K562 treated with DMSO at 1 percent for 4 hours (cell line): ENCODE data around the gene GATC. TPM values are rescaled to one million over a fixed set of nuclear protein-coding genes. Genes with fewer than 3 reads are reported as not detected.

Source experiments
- total RNA-seq: library from RNA; unstranded; fragments of 300-600 nt; gene quantifications from 2 replicates; pipeline ENCODE4 v1.2.3, GENCODE V29; 2022; ENCODE audit not compliant: insufficient read depth

Gene GATC
- 12.4 and 16.6 TPM in 2 replicates for total RNA-seq

GRCh38 chr12:120445911-120446843 lies at the start of gene GATC, which contains the start of gene TRIAP1:
GATC (plus strand) TSS chr12:120446444; CDS start chr12:120446481, 37 bp downstream.
TRIAP1 (minus strand) TSS chr12:120446384; CDS start chr12:120446372, 12 bp downstream.

GRCh38 chr12:120437735-120438494 lies 8.3 kb upstream of the GATC start, which contains the start of gene COX6A1:
COX6A1 (plus strand) TSS chr12:120438113; CDS start chr12:120438127, 14 bp downstream.

GRCh38 chr12:120469450-120470149 lies 23.4 kb downstream of the GATC start, which contains the start of gene SRSF9:
SRSF9 (minus strand) TSS chr12:120469748; CDS start chr12:120469609, 139 bp downstream.

GRCh38 chr12:120495731-120496412 lies 49.6 kb downstream of the GATC start, which contains the start of gene DYNLL1:
DYNLL1 (plus strand) TSS chr12:120496113; CDS start chr12:120496422, 309 bp downstream.

Other genes starting within 250 kb of the GATC start
- gene RPLP0, start 245.3 kb upstream of the GATC start, total RNA-seq = 8,456 and 8,934 TPM in 2 replicates
- gene PXN, start 180.7 kb upstream of the GATC start, total RNA-seq = 72.4 and 72.8 TPM in 2 replicates
- not detected in 2 replicates for gene RNU4-2, start 154.5 kb upstream of the GATC start, total RNA-seq
- gene RNU4-1, start 153.2 kb upstream of the GATC start, total RNA-seq = not detected in 2 replicates
- gene SIRT4, start 144.1 kb upstream of the GATC start, total RNA-seq = 3.1 and 5.5 TPM in 2 replicates
- gene PLA2G1B, start 118.7 kb upstream of the GATC start, total RNA-seq = not detected in 2 replicates
- gene MSI1, start 77.3 kb upstream of the GATC start, total RNA-seq = not detected in 2 replicates
- gene COX6A1, start 8.3 kb upstream of the GATC start, total RNA-seq = 699 and 785 TPM in 2 replicates
- gene TRIAP1, start 60 bp upstream of the GATC start, total RNA-seq = 23.7 and 34.9 TPM in 2 replicates
- 196 and 208 TPM in 2 replicates for gene SRSF9, start 23.3 kb downstream of the GATC start, total RNA-seq
- 470 and 487 TPM in 2 replicates for gene DYNLL1, start 49.7 kb downstream of the GATC start, total RNA-seq
- gene COQ5, start 82.7 kb downstream of the GATC start, total RNA-seq = 23.3 and 30.5 TPM in 2 replicates
- gene RNF10, start 87.9 kb downstream of the GATC start, total RNA-seq = 108 and 132 TPM in 2 replicates
- 55.5 and 61.5 TPM in 2 replicates for gene POP5, start 135.0 kb downstream of the GATC start, total RNA-seq
- gene CABP1, start 194.2 kb downstream of the GATC start, total RNA-seq = not detected in 2 replicates
- gene MLEC, start 240.7 kb downstream of the GATC start, total RNA-seq = 47.7 and 57.0 TPM in 2 replicates